NCI-H2107 (cell line): ENCODE results near the gene USP9X.
"Not testable (repeated sequence)": the region's sequence is repeated elsewhere in the genome, so short reads cannot be mapped to it uniquely, and the experiment has no call there.

Source experiments
- DNase-seq: peaks from one replicate; lab custom pipeline; 2025; lab: John Stamatoyannopoulos, UW

Gene USP9X

DNA sequence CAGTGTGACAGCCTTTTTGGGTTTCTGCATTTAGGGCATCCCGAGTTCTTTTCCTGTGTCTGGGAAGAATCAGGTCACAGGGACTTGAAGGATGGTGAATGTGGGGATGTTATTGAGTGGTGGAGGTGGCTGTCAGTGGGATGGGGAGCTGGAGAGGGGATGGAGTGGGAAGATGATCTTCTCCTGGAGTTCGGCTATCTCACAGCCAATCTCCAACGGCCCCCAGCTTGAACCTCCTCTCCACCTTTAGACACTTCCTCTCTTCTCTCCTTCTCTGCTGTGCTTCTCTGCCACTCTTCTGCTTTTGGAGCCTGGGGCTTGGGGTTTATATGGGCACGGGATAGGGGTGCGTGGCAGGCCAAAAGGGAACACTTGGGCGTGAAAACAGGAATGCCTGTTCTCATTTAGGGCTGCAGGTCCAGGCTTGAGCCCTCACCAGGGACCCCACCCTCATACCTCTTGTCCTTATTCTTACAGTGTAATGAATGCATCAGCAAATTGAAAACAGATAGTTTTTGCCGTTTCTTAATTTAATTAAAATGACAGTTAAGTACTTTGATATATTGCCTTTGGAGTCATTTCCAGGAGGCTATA, 37.5 kb downstream of the USP9X start:
- no peak for DNase-seq

DNA sequence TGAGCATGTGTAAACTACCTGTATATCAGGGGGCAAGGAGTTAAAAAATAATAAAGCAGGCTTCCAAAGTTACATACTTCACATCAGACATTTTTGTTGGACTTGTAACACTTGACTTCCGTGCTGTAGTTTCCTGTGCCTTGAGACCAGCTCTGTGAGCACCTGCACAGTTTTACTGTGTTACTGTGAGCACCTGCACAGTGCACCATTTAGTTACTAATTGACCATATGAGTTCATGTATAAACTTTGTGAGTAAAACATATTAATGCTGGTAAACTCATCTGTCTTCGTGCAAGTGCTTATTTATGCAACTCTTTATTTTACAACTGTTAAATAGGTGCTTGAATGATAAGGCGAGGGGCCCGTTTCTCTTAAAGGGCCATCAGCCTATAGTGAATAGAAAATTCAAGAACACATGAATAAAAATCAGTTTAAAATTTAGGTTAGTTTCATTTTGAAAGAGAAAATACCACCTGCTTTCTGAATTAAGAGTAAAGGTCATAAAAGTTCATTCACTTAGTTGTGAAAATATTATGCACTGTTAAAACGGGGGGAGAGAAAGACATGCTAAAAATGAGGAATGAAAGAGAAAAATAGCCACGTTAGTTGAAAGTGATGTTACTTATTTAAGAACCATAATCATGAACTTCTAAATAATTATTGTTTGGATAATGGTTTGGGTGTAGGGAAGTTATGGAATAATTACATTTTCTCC, 42.4 kb downstream of the USP9X start:
- no peak for DNase-seq

GRCh38 chrX:41128955-41129354, 43.7 kb downstream of the USP9X start:
- DNase-seq = no peak

DNA sequence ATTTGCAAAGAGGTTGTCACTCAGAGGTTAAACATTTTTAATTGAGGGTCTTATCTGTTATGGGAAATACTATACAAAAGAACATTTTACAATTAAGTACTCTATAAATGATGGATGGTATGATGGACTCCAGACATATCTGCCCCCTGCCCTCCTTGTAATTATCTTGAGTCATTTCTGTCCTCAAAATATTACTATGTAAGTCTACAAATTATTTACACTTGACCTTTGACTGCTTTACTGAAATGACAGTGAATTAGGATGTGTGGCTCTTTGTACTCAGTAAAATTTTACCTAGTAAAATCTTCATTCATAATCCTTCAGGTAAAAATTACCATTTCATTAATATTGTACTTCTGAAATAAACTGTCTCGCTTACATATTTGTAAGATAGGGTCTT, 46.5 kb downstream of the USP9X start:
- no peak for DNase-seq

GRCh38 chrX:41133551-41133950, 48.3 kb downstream of the USP9X start:
- no peak for DNase-seq

DNA sequence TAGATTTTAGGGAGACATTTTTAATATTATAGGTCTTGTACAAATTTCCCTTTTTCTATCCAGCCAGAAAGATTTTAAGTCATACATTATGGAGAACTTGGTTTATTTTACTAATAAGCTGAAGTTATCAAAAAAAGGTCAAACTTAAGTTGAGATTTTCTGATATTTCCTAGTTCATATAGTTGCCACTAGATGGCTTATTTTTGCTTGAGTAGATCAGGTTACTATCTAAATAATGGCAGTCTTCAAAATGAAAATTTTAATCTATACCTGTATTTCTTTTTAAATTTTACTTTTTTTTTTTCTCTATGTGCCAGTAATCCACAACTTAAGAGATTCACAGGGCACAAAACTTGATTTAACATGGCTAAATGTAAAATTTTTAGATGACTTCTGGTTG, 52.3 kb downstream of the USP9X start:
- DNase-seq = no peak

- DNase-seq = no peak
Observed at GRCh38 chrX:41142130-41142910, 57.1 kb downstream of the USP9X start.

DNA sequence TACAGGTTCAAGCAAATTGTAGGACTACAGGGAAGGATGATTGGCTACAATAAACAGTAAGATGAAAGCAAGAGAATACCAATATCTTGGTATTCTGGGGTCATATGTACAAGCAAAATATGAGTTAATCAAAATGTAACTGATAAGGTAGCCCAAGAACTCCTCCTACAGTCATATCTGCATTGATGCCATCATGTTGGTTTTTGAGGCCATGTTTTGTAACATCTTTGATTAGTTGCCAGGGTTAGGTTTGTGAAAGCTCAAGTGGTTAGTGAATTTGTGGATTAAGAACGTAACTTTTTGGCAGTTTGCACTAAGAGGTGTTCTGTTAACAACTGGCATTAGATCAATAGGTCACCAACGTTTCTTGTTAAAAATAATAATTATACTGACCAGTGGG, 59.6 kb downstream of the USP9X start:
- no peak for DNase-seq

DNA sequence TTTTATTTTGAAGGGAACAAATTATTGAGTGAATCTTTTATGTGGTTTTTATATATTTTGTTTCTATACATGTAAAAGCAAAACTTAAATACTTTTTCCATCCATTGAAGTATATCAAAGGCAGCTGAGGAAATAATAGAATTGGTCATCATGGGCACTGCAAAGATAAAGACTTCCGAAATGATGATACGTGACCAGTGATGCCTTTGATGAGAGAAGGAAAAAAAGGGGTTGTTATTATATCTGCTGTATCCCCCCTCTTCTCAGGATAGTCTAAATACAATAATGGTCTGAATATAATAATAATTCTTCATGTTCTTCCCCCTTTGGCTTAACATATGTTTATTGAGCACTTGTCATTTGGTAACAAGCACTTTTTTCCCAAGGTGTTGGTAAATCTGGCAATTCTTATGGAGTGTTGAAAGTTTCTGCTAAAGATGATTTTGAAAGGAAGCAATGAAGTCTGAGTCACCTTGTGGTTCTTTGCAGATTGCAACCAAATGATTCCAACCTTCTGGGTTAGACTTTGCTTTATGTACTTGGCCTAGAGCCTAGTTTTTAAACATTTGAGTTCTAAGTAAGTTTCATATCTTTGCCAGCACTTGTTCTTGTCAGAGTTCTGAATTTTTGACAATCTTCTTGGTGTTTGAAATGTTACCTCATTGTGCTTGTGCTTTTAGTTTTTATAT, 60.8 kb downstream of the USP9X start:
- no peak for DNase-seq

GRCh38 chrX:41148553-41148952, 63.3 kb downstream of the USP9X start:
- DNase-seq = no peak

DNA sequence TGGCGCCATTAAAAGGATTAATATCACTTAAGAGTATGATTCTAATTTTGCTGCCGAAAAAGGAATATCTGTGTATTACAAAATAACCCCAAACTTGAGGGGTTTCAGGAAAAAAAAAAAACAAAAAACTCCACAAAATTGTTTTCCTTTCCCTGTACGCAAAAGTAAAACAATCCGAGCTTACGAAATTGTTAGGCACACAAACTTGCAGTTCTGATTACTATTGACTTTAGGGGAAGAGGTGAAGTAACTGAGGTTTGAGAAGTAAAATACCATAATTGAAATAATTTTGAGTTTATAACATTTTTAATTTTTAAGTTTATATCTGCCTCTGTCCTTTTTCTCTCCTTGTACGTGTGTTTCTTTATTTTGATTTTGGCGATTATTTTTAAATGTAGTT, 64.8 kb downstream of the USP9X start:
- no peak for DNase-seq

DNA sequence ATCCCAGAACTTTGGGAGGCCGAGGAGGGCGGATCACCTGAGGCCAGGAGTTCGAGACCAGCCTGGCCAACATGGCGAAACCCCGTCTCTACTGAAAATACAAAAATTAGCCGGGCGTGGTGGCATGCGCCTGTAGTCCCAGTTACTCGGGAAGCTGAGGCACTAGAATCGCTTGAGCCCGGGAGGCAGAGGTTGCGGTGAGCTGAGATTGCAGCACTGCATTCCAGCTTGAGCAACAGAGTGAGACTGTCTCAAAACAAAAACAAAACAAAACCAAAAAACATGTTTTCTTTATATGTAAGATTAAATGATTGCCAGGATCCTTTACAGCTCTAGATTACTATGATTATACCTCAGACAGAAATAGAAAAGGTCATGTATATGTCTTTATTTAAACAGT, 66.5 kb downstream of the USP9X start:
- DNase-seq = not testable (repeated sequence)

DNA sequence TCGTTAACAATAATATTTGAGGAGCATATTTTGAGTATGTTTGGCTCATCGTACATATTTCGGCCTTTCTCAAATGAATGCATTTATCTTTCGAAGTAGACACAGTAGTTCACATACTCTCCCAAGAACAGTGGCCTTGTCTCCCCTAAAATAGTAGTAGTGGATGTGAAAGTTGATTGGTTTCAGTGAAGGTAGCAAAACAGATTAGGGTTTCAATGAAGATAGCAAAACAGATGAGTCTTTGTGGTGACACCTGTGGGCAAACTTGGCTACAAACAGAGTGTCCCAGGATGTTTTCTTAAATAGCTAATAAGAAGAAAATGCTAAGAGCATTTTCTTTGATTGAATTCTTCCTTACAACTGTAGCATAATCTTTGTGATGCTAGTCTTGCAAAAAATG, 67.0 kb downstream of the USP9X start:
- DNase-seq = no peak

GRCh38 chrX:41153448-41153847, 68.2 kb downstream of the USP9X start:
- no peak for DNase-seq

- DNase-seq = no peak
Observed at GRCh38 chrX:41153957-41154356, 68.7 kb downstream of the USP9X start.

DNA sequence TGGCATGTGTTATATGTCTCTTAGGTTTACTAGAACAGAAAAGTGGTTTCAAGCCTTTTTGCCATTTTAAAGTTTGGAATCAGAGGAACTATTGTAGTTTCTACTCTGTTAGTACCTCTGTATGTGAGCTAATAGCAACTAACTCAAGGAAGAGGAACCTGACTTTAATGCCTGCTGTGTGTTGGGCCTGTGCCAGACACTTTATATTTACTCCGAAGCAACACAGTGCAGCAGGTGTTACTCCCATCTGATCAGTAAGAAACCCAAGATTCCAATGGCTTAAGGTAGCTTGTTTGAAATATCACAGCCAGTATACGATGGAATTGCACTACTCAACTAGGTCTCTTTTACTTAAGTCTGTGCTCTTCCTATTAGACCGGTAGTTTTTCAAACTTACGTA, 79.2 kb downstream of the USP9X start:
- DNase-seq = peak; percentile 52

GRCh38 chrX:41167888-41168287, 82.6 kb downstream of the USP9X start:
- DNase-seq = no peak

- no peak for DNase-seq
Observed at GRCh38 chrX:41176263-41176662, 91.0 kb downstream of the USP9X start.

DNA sequence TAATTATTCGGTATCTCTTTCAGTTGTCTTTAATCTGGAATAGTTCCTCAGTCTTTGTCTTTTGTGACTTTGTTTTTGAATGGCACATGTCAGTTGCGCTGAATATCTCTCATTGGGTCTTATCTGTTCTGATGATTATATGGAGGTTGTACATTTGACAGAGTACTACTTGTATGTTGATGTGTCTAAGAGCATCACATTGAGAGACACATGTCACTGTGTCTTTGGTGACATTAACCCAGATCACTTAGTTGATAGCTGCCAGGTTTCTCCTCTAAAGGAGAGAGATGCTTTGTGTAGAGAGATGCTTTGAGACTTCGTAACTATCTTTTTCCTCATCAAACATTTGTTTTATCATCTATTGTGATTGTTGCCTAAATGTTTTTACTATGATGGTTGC, 92.1 kb downstream of the USP9X start:
- no peak for DNase-seq

- DNase-seq = no peak
Observed at GRCh38 chrX:41178201-41178600, 93.0 kb downstream of the USP9X start.

- peak; percentile 23 for DNase-seq
Observed at GRCh38 chrX:41180194-41180908, 95.1 kb downstream of the USP9X start.

DNA sequence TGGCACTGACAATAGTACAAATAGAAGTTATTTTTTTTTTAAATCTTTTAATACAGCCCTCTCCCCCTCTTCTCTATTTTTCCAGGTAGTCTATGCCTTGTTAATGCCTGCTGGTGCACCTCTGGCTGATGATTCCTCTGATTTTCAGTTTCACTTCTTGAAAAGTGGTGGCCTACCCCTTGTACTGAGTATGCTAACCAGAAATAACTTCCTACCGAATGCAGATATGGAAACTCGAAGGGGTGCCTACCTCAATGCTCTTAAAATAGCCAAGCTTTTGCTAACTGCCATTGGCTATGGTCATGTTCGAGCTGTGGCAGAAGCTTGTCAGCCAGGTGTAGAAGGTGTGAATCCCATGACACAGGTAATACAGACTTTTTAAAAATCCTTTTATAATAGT, 99.1 kb downstream of the USP9X start:
- no peak for DNase-seq
